HG02642 (cell line): ENCODE results near the gene CMIP.
A peak's percentile ranks its signal among the peaks of the same experiment; 100 is the strongest.

Experiments used
- ATAC-seq: cut with Tn5 transposase; IDR thresholded peaks from one replicate; pipeline ENCODE4 v1.9.1; 2021; ENCODE audit warnings: mild to moderate bottlenecking; ENCODE audit not compliant: unreplicated experiment, poor library complexity

CMIP gene

DNA sequence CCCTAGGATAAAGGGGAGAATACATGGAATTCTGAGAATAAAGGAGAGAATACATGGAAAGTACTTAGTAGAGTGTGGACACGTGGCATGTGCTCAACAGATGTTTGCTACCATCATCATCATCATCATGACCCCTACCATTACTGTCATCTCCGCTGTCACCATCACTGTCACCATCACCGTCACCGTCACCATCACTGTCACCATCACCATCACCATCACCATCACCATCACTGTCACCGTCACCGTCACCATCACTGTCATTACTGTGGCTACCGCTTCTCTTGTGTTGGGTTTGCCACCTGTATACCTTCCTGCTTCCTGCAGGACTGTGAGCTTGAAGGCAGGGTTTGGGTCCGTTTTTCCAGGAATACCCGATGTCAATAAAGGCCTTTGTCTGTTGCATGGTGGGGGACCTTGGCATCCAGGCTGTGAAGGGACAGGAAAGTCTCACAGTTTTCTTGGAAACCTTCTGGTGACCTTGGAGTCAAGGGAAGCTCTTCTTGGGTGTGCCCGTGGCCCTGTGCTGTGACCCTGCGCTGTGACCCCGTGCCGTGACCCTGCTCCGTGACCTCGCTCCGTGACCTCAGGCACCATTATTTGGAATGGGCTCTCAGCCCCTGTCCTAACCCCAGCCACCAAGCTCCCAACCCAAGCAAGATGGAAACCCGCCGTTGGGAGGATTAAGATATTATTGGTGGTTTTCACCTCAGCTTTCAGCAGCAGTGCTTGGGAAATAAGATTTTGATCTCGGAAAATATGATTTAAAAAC is 14.4 kb downstream of the CMIP start:
- ATAC-seq, result no peak

GRCh38 chr16:81460075-81460474 is 15.5 kb downstream of the CMIP start:
- no peak for ATAC-seq

DNA sequence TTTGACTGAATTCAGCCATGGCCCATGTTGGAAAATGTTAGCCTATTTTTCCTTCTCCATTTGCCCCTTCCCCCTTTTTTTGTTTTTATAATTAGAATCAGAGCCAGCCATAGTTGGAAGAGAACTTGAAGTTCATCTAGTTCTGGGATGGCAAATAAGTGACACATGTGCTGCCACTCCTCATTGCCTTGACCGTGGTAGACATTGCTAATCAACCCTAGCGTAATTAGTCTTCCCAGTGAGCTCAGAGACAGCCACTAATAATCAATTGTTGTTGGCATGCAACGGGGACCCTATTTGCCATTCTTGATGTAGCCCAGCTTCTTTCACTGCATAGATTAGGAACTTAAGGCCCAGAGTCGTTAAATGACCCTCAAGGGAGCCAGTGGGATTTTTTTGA is 16.6 kb downstream of the CMIP start:
- no peak for ATAC-seq

GRCh38 chr16:81461766-81462165 is 17.2 kb downstream of the CMIP start:
- ATAC-seq, result no peak

- ATAC-seq, result no peak
These were observed 18.1 kb downstream of the CMIP start for GRCh38 chr16:81462683-81463082.

DNA sequence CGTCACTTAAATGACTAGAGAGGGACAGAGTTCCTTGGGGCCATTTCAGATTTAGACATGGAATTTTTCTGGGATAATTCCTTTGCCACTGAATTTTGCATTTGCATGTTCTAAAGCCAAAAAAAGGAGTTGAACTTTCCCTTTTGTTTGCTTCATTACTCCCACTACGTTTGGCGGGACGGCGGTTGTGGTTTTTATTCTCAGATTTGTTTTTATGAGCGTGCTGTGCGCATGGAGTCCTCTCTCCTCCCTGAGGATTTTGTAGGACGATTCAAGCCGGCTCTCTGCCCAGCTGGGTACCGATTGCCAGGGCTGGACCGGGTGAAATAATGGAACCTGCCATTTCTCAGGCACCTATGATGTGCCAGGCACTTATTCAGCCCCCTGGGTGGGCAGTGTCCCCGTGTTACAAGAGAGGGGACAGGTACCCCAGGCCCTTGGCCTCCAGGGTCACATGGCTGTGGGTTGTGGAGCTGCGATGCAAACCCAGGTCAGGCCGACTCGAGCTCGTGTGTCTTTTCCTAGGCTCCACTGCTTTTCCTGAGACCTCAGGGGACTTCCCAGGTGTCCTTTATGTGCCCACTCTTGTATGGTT is 18.8 kb downstream of the CMIP start:
- ATAC-seq, result no peak

GRCh38 chr16:81464279-81464678 is 19.7 kb downstream of the CMIP start:
- no peak for ATAC-seq

- no peak for ATAC-seq
These were observed 20.9 kb downstream of the CMIP start for GRCh38 chr16:81465375-81465943.

- ATAC-seq, result no peak
These were observed 21.9 kb downstream of the CMIP start for GRCh38 chr16:81466356-81466980.

DNA sequence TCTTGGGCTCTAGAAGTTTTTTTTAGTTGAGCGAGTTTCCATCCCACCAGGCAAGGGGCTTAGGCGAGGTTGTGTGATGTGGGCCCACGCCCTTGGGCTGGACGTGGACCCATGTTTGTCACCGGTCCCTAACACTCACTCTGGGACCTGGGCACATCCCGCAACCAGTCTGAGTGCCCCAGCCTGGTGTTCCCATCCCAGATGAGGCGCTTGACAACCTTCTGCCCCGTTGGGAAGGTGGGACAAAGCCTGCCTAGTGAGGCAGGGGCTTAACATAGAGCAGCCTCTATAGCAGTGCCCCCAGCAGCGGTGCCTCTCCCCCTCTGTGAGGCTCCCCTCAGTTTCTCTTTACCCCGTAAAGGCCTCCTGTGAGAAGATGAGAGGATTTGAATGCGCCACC is 22.5 kb downstream of the CMIP start:
- no peak for ATAC-seq

DNA sequence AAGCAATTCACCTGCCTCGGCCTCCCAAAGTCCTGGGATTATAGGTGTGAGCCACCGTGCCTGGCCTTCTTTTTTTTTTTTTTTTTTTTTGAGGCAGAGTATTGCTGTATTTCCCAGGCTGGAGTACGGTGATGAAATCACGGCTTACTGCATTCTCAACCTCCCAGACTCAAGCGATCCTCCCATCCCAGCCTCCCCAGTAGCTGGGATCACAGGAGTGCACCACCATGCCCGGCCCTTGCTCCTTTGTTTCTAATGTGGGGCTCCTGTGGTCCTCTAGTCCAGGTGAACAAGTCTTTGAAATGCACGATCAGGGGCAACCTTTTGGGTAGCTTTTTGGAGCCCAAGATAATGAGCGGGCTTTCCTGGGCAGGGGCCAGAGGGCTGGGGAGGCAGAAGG is 23.2 kb downstream of the CMIP start:
- ATAC-seq, result no peak

DNA sequence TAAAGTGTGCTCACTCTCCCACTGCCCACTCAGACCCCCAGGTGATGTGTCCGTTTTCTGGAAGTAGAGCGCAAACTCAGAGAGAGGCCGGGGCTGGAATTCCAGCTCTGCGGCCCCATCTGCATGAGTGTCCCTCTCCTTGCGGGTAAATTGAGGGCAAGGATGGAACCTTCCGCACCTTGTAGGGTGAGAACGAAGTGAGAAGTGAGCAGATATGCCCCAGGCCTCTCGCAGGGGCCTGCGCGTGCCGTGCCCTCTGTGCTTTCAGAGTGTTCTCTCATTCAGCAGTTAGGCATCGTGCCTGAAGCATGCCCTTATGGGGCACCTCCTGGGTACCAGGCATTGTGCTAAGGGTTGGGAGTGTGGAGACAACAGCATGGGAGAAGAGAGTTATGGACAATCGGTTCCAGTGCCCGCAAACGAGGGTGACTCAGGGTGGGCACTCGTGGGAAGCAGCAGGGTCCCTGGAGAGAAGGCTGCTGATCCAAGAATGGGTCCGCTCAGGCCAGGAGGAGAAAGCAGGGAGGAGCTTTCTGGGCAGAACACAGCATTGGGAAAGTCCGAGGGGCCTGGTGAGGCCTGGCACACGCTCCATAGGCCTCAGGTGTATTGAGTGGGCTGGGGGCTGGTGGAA is 23.8 kb downstream of the CMIP start:
- ATAC-seq, result no peak

GRCh38 chr16:81469183-81469677 is 24.6 kb downstream of the CMIP start:
- ATAC-seq, result no peak

DNA sequence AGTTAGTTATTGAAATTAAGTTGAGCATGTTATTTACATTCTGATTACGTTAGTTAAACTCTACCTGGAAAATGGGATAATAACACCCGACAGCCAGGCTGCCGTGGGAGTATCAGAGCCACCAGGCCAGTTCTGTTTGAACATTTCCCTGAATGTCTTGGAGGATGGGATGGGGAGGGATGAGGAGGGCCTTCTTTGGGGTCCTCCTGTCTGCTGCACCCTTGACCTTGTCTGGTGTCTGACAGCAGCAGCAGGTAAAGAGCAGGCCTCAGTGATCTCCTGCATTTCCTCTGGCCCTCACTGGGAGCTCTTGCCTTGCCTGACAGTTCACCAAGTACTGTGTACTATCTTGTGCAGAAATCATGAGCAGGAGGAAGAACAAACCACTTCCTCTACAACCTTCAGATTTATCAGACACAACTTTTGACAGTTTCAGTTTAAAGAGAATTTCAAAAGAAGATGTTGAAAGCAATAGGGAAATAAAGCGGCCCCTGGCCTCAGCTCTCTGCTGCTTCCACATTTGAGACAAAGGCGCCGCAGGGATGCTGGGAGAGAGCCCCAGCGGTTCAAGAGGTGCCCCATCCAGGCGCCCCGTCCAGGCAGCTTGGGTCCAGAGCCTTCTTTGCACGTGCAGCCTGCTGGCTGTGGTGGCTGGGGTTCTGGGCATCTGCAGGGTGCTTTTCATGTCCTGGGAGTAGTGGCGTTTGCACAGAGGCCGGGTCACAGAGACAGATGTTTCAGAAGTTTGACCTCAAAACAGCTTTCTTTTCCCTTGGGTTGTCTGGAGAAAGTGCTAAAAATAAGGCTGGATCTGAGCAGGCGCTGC is 25.3 kb downstream of the CMIP start:
- peak; percentile 70 for ATAC-seq

DNA sequence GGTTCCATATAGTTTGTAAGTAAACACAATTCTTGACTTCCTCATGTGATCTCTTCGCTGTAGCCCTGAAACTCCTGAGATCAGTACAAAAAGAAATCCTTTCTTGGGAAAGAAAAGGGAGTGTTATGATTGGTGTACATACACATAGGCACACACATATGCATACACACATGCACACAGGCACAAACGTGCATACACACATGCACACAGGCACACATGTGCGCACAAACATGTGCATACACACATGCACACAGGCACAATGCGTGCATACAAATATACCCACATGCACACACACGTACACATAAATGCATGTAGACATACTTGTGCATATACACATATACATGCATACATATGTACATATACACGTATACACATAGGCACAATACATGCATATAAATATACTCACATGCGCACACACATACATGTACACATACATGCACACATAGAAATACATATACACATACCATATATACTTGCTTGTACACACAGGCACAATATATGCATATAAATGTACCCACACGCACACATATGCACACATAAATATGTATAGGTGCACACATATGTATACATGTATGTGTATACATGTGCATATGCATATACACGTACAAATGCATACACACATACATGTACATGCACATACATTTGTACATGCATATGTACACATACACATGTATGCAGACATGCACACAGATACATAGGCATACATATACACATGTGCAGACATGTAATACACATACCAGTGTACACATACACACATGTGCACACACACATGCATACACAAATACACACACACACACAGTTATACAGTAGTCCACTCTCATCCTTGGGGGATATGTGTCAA is 26.4 kb downstream of the CMIP start:
- no peak for ATAC-seq

DNA sequence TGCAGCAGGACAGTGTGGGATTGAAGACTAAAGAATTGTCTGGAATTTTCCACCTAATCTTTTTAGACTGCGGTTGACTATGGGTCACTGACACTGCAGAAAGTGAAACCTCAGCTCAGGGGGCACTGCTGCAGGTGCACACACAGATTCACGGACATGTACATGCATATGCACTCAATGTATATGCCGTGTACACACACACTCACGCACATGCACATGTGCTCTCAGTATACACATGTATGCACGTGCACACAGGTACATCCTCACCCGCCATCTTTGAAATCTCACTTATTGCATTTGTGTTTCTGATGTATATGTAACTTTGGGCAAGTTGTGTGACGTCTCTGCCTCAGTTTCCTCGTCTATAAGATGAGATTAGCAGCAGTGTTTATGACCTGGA is 27.3 kb downstream of the CMIP start:
- no peak for ATAC-seq

DNA sequence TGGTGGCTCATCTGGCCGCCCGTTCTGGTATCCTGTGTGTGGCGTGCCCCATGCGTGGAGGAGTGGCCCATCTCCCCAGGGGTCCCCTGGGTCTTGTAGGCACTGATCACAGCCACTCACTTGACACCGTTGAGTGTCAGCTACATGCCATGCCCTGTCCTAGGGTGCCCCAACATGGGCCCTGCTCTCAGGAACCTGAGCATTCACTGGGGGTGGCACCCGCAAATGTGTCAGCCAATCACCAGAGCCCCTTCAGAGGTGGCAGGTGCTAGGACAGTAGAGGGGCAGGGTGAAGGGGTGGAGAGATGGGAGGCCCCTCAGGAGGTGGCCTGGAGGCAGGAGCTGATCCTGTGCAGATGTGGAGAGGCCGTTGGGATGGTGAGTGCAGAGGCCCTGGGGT is 27.8 kb downstream of the CMIP start:
- no peak for ATAC-seq

GRCh38 chr16:81473066-81473488 is 28.5 kb downstream of the CMIP start:
- no peak for ATAC-seq

- no peak for ATAC-seq
These were observed 28.9 kb downstream of the CMIP start for GRCh38 chr16:81473558-81473957.
